ENCODE data around the gene CTRB2.

The CTRB2 gene

DNA sequence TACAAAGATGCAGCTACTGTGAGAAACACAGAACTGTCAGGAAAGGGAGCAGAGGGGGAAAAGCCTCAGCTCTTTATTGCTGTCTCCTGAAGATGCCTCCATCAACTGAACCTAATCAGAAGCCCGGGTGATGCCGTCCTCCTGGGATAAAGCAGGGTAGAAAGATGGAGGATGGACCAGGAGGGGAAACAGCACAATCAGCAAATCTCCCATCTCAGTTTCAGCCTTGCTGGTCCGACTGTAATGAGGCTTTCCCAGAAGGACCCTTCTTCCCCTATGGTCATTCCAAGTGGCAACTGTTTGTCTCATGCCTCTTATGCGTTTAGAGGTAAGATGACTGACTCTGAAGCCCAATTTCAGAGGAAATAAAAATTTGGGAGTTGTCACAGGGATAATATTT is 34.4 kb downstream of the CTRB2 start:
- DNase-seq (ENCODE audit: low spot score), result no peak

GRCh38 chr16:75169899-75170405 is 37.0 kb downstream of the CTRB2 start:
- DNase-seq (ENCODE audit: low spot score), result no peak

DNA sequence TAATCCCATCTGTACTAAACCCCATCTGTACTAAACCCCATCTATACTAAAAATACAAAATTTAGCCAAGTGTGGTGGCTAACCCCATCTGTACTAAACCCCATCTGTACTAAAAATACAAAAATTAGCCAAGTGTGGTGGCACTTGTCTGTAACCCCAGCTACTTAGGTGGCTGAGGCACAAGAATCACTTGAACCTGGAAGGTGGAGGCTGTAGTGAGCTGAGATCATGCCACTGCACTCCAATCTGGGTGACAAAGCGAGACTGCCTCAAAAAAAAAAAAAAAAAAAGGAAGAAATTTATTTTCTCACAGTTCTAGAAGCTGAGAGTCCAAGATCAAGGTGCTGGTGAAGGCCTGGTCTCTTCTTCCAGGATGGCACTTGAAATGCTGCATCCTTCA is 46.6 kb downstream of the CTRB2 start:
- no peak for DNase-seq (ENCODE audit: low spot score)

Data from left forelimb (tissue), 1 donor.